ENCODE results near the gene DLK1. TPM values are rescaled to one million over a fixed set of nuclear protein-coding genes. Genes with fewer than 3 reads are reported as not detected.

DLK1 gene
- total RNA-seq, 1 donor from 2014 or later: 7.2 TPM

- no peaks in the 10 kb centered on the region for H3K4me1 ChIP-seq
- no peaks in the 10 kb centered on the region for H3K36me3 ChIP-seq
- no peak overlapping the region for H3K27ac ChIP-seq
- no peak overlapping the region for H3K4me3 ChIP-seq
- H3K27me3 ChIP-seq: no peaks in the 10 kb centered on the region
- H3K9me3 ChIP-seq: no peaks in the 10 kb centered on the region
- TF ChIP-seq CTCF (IDR thresholded peaks at IDR 0.05): no peak
- intact Hi-C loops (cut with DNase I): no loop called here
- DNase-seq (ENCODE audit: low spot score in 2 of 2): no peak
Measured at GRCh38 chr14:100787659-100788058, 61.0 kb downstream of the DLK1 start.

Other genes with a start within 250 kb of the DLK1 start
- 5.9 TPM for gene BEGAIN, start 139.5 kb upstream of the DLK1 start, total RNA-seq
- 105 TPM for gene MEG3, start 99.2 kb downstream of the DLK1 start, total RNA-seq
- gene RTL1, start 176.8 kb downstream of the DLK1 start, total RNA-seq: not detected

Measured in ascending aorta (tissue), 2 donors.